Stimulated activated naive CD8-positive, alpha-beta T cell treated with anti-CD3 and anti-CD28 coated beads, Interleukin-15, Interleukin-2, amounts not matched to agents 100 U/mL and 50 U/mL, for 24 hours (primary cell): Measurements from ENCODE around the gene ACP4.
"Not testable (repeated sequence)": the region's sequence is repeated elsewhere in the genome, so short reads cannot be mapped to it uniquely, and the experiment has no call there.

Experiments used
- ATAC-seq: fragments of 150-1000 bp; cut with Tn5 transposase; one replicate; pipeline ENCODE4 v1.10.0; 2021
- DNase-seq: peaks from one replicate; pipeline ENCODE4 v3.0.0; 2021

Gene ACP4

DNA sequence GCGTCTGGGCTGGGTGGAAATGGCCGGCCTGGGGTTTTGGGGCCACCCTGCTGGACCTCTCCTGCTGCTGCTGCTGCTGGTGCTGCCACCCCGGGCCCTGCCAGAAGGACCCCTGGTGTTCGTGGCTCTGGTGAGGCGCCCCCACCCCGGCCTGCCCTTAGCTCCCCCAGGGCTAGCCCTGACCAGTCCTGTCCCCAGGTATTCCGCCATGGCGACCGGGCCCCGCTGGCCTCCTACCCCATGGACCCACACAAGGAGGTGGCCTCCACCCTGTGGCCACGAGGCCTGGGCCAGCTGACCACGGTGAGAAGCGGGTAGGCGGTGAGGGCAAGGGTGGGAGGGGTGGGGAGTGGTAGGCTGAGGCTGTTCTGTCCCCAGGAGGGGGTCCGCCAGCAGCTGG is at the start of gene ACP4:
Gene ACP4 (plus strand): TSS at position 20 of the 400 bp plus-strand sequence. CDS start 0 bp downstream, at position 20.
- no peak for DNase-seq
- ATAC-seq: no peak

DNA sequence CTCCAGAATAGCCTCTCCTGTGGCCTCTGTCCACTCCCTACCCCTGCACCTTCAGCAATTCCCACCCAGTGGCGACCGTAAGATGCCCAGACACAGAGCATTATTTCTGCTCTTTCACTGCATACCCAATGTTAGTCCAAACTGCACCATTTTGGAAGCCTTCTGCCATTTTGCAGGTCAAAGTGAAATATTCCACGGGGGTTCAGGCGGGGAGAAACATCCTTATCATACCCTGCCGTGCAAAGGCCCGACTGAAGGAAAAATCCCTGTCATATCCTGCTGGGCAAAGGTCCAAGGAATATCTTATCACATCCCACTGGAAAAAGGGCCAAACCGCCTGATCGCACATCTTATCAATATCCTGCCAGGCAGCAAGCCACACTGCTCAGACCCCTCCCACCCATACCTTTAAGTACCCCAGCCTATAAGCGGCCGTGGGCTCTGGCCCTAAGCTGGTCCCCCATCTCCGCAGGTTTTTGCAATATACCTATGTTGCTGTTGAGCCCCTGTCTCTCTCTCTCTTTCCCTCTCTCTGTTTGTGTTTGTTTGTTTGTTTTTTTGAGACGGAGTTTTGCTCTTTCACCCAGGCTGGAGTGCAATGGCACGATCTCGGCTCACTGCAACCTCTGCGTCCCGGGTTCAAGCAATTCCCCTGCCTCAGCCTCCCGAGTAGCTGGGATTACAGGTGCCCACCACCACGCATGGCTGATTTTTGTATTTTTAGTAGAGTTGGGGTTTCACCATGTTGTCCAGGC is 48.9 kb upstream of the ACP4 start:
- no peak for DNase-seq
- ATAC-seq: no peak

GRCh38 chr19:50743537-50743936 is 46.7 kb upstream of the ACP4 start:
- no peak for ATAC-seq
- DNase-seq: no peak

GRCh38 chr19:50745221-50745620 is 45.0 kb upstream of the ACP4 start:
- ATAC-seq (no peak), DNase-seq (no peak)

DNA sequence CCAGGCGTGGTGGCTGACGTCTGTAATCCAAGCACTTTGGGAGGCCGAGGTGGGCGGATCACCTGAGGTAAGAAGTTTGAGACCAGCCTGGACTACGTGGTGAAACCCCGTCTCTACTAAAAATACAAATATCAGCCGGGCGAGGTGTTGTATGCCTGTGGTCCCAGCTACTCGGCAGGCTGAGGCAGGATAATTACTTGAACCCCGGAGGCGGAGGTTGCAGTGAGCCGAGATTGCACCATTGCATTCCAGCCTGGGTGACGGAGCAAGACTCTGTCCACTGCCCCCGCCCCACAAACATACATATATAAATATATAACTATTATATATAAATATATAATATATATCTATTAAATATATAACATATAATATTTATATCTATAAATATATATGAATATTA is 43.1 kb upstream of the ACP4 start:
- ATAC-seq, DNase-seq: not testable (repeated sequence)

GRCh38 chr19:50749490-50749889 is 40.7 kb upstream of the ACP4 start:
- no peak for ATAC-seq
- no peak for DNase-seq

DNA sequence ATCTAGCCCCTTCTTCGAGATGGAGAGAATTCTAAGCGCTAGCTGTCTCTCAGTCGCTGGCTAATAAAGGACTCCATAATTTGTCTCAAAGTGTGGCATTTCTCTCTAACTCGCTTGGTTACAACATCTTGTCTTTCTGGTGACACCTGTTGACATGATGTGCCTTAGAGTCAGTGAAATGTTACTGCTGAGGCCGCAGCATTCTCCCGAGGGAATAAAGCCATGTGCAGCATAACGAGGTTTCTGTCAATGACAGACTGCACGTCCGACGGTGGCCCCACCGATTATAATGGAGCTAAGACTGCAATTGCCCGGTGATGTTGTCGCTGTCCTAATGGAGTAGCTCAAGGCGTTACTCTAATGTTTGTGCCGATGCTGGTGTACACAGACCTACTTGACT is 40.2 kb upstream of the ACP4 start:
- DNase-seq: no peak

DNA sequence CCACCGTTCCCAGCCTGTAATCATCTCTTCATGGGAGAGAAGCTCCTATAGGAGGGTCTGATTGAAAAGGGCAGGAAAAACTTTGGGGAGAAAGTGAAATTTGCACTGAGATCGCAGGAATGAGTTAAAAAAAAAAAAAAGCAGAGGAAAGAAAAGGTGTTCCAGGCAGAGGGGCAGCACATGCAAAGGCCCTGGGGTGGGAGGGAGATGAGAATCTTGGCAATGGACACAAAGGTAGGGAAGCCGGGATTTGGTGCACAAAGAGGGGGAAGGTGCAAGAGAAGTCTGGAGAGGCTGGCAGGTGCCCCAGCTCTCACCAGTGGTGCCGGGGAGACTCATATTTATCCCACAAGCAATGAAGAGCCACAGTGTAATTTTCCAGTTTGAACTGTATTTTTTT is 36.3 kb upstream of the ACP4 start:
- DNase-seq (no peak), ATAC-seq (no peak)

More for the DNA sequence above, 40.2 kb upstream of the ACP4 start:
- no peak for ATAC-seq

GRCh38 chr19:50756244-50756643 is 34.0 kb upstream of the ACP4 start:
- not testable (repeated sequence) for ATAC-seq, DNase-seq

DNA sequence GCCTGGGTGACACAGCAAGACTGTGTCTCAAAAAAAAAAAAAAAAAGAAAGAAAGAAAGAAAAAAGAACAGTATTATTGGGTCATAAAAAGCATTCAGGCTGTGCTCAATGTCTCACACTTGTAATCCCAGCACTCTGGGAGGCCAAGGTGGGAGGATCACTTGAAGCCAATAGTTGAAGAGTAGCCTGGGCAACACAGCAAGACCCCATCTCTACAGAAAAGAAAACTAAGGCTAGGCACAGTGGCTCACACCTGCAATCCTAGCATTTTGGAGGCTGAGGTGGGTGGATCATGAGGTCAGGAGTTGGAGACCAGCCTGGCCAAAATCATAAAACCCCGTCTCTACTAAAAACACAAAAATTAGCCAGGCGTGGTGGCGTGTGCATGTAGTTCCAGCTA is 32.6 kb upstream of the ACP4 start:
- ATAC-seq, DNase-seq: not testable (repeated sequence)

GRCh38 chr19:50759076-50759475 is 31.1 kb upstream of the ACP4 start:
- ATAC-seq, DNase-seq: not testable (repeated sequence)

GRCh38 chr19:50759886-50760285 is 30.3 kb upstream of the ACP4 start:
- DNase-seq (no peak), ATAC-seq (no peak)

- not testable (repeated sequence) for DNase-seq, ATAC-seq
Measured at GRCh38 chr19:50761501-50761900, 28.7 kb upstream of the ACP4 start.

DNA sequence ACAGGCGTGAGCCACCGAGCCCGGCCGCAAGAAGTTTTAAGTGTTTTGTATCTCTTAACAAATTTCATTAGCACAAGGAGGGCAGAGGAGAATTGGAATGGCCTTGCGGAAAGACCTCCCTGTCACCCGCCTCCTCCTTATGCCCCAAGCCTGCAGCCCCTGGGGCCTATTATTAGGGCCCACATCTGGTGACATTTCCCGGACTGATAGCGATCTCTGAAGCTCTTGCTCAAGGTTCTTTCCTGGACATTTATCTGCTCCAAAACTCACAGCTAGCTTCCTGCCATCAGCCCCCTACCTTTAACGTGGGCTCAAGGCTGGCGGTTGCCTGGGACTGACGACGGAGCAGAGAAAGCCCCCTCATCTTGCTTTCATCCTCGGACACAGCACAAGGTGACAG is 26.7 kb upstream of the ACP4 start:
- not testable (repeated sequence) for ATAC-seq, DNase-seq

DNA sequence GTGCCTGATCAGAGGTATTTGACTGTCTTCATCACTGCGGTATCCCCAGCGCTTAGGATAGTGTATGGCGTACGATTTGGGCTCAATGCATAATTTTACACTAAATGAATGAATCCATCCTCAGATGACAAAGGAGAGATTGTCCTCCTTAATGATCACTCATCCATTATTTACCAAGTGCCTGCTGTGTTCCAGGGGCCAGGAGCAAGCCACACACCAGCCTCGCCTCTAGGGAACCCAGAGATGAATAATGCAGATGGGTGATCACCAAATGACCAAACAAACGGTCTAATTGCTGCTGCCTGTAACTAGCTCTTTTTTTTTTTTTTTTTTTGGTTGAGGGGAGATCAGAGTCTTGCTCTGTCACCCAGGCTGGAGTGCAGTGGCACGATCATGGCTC is 25.8 kb upstream of the ACP4 start:
- ATAC-seq: no peak
- no peak for DNase-seq

GRCh38 chr19:50766746-50767145 is 23.5 kb upstream of the ACP4 start:
- not testable (repeated sequence) for DNase-seq

DNA sequence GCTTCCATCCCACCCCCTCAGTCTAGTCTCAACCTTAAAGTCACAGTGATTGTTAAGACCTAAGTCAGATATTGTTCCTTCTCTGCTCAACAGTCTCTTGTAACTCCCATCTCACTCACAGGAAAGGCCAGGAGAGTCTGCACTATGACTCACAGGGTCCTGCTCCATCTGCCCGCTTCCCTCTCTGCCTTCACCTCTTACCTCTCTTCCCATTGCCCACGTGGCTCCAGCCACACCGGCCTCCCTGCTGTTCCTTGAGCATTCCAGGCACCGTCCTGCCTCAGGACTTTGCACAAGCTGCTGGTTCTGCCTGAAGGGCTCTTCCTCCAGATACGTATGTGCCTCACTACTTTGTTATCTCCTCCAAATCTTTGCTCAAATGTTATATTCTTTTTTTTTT is 23.0 kb upstream of the ACP4 start:
- ATAC-seq, DNase-seq: not testable (repeated sequence)

More at GRCh38 chr19:50766746-50767145, 23.5 kb upstream of the ACP4 start:
- ATAC-seq: not testable (repeated sequence)

GRCh38 chr19:50768277-50768676 is 21.9 kb upstream of the ACP4 start:
- ATAC-seq (no peak), DNase-seq (no peak)

GRCh38 chr19:50770164-50770563 is 20.1 kb upstream of the ACP4 start, which contains the start of gene GPR32:
Gene GPR32 (plus strand): TSS chr19:50770464. CDS start chr19:50770601, 137 bp downstream.
- not testable (repeated sequence) for DNase-seq, ATAC-seq

- ATAC-seq (no peak), DNase-seq (no peak)
Measured at GRCh38 chr19:50770888-50771287, 19.3 kb upstream of the ACP4 start.

DNA sequence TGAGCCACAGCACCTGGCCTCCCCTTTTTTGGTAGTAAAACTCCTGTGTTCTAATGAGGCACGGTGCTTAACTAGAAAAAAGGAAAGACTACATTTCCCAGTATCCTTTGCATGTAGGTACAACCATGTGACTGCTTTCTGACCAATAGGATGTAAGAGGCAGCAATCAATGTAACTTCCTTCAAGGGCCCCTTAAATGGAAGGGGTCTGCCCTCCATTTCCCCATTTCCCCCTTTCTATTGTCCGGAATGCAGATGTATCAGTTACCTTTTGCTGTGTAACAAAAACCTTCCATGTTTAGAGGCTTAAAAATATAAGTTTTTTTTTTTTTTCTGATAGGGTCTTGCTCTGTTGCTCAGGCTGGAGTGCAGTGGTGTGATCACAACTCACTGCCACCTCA is 17.7 kb upstream of the ACP4 start:
- DNase-seq (no peak), ATAC-seq (no peak)

DNA sequence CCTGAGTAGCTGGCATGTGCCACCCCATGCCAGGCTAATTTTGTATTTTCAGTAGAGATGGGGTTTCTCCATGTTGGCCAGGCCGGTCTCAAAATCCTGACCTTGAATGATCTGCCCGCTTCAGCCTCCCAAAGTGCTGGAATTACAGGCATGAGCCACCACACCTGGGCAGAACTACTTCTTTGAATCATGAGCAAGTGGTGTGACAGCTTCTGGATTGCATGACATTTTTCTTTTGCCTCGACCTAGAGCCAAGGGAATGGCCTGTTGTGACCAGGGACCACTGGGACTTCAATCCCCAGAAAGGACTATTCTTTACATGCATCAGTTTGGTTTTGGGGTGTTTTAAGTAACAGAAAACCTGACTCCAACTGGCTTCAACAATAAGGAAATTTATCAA is 17.3 kb upstream of the ACP4 start:
- not testable (repeated sequence) for ATAC-seq

GRCh38 chr19:50773454-50773853 is 16.8 kb upstream of the ACP4 start:
- not testable (repeated sequence) for DNase-seq

More for the DNA sequence above, 17.3 kb upstream of the ACP4 start:
- DNase-seq: not testable (repeated sequence)

GRCh38 chr19:50776131-50776530 is 14.1 kb upstream of the ACP4 start:
- ATAC-seq (no peak), DNase-seq (no peak)

More at GRCh38 chr19:50773454-50773853, 16.8 kb upstream of the ACP4 start:
- ATAC-seq: not testable (repeated sequence)
